ENCODE data around the gene DGCR8. TPM values are rescaled to one million over a fixed set of nuclear protein-coding genes. Genes with fewer than 3 reads are reported as not detected.
"Not testable (repeated sequence)": the region's sequence is repeated elsewhere in the genome, so short reads cannot be mapped to it uniquely, and the experiment has no call there.

DGCR8 gene
- total and polyA plus RNA-seq, 10 donors, result 7.8 to 62.7 (median 31.4) TPM

DNA sequence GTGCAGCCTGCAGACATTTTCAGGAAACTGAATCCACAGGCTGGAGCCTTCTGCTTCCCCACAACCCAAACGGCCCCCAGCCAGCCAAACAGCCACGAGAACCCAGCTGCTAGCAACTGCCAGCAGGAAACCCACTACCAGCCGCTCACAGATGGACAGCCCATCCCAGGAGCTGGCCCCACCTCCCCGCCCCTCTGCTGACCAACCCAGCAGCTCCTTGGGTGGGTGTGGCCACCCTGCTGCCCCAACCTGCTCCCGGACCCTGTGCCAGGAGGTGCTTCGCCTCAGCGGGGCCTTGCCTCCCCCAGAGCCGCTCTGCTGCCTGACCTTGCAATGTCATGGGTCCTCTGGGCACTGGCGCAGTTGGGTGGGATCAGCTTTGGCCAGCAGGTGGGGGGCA is 79.0 kb downstream of the DGCR8 start:
- WGBS, 5 donors, result 19 to 51% (median 28%) methylated on average over 7 to 9 of the region's 9 CpGs

DNA sequence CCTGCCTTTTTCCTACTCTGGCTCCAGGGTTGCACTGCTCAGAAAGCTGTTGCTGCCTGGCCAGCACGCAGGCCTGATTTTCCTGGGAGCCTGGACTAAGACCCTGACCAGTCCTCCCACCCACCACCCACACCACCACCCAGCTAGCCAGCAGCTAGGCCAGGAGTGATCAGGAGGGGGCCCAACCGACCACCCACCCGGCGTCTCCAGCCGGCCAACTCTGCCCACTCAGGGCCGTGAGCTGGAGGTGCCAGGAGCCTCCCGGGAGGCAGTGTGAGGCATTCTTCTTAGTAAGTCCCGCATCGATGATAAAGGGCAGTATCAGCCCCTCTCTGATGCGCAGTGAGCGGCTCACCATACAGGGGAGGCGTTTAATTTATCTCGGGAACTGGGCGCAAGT is 79.5 kb downstream of the DGCR8 start:
- H3K4me3 ChIP-seq, H3K27ac ChIP-seq, H3K9me3 ChIP-seq, H3K36me3 ChIP-seq, DNase-seq: not testable (repeated sequence)
- intact Hi-C loops (cut with DNase I; ENCODE audit: low total_unique reads), result loop anchor here (5.0 kb wide), 1 partner anchor 108 kb away; the partner anchor contains the start of gene RTN4R
- peaks cover 4 to 29% (median 21%) of the 10 kb centered on the region in 6 donors for H3K4me1 ChIP-seq
- 64 to 92% (median 67%) methylated on average over 6 to 13 of the region's 14 CpGs for WGBS, 5 donors
- peaks cover 0 to 55% (median 0%) of the 10 kb centered on the region in 7 donors for H3K27me3 ChIP-seq (replicated peaks in 1 of 7)

More for the DNA sequence above, 79.0 kb downstream of the DGCR8 start:
- TF ChIP-seq POLR2A (IDR thresholded peaks at IDR 0.05) (no peak), POLR2AphosphoS5 (IDR thresholded peaks at IDR 0.05) (no peak)
- TF ChIP-seq, protein P1, sequence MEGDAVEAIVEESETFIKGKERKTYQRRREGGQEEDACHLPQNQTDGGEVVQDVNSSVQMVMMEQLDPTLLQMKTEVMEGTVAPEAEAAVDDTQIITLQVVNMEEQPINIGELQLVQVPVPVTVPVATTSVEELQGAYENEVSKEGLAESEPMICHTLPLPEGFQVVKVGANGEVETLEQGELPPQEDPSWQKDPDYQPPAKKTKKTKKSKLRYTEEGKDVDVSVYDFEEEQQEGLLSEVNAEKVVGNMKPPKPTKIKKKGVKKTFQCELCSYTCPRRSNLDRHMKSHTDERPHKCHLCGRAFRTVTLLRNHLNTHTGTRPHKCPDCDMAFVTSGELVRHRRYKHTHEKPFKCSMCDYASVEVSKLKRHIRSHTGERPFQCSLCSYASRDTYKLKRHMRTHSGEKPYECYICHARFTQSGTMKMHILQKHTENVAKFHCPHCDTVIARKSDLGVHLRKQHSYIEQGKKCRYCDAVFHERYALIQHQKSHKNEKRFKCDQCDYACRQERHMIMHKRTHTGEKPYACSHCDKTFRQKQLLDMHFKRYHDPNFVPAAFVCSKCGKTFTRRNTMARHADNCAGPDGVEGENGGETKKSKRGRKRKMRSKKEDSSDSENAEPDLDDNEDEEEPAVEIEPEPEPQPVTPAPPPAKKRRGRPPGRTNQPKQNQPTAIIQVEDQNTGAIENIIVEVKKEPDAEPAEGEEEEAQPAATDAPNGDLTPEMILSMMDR (IDR thresholded peaks at IDR 0.05 in 8 of 11, conservative IDR thresholded peaks at IDR 0.05 in 3 of 11), result no peak
- Histone ChIP-seq H3K27ac (no peak overlapping the region), H3K4me1 (peaks cover 4 to 34% (median 22%) of the 10 kb centered on the region in 6 donors), H3K9me3 (no peaks in the 10 kb centered on the region), H3K36me3 (no peaks in the 10 kb centered on the region), H3K27me3 (replicated peaks in 1 of 7) (peaks cover 0 to 58% (median 0%) of the 10 kb centered on the region in 7 donors), H3K4me3 (no peak overlapping the region)
- DNase-seq, result no peak
- intact Hi-C loops (cut with DNase I; ENCODE audit: low total_unique reads), result loop anchor here (5.0 kb wide), 1 partner anchor 108 kb away; the partner anchor contains the start of gene RTN4R

DNA sequence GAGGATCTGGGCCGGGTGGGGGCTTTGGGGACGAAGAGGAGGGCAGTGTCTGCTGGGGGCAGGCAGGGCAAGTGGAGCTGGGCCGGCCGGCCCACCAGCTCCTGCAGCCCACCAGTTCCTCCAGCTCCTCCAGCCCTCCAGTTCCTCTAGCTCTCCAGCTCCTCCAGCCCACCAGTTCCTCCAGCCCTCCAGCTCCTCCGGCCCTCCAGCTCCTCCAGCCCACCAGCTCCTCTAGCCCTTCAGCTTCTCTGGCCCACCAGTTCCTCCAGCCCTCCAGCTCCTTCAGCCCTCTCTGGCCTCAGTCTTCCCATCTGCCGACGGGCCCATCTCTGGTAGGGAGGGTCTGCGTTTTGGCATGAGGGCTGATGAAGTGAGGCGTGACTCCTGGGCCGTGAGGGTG is 80.0 kb downstream of the DGCR8 start:
- Histone ChIP-seq H3K9me3 (no peaks in the 10 kb centered on the region), H3K27me3 (replicated peaks in 1 of 7) (peaks cover 0 to 50% (median 0%) of the 10 kb centered on the region in 7 donors), H3K27ac (no peak overlapping the region), H3K36me3 (no peaks in the 10 kb centered on the region), H3K4me3 (no peak overlapping the region), H3K4me1 (peaks cover 4 to 24% (median 18%) of the 10 kb centered on the region in 6 donors)
- intact Hi-C loops (cut with DNase I; ENCODE audit: low total_unique reads), result no loop called here
- no peak for TF ChIP-seq POLR2AphosphoS5 (IDR thresholded peaks at IDR 0.05)
- TF ChIP-seq, protein P1 (IDR thresholded peaks at IDR 0.05 in 8 of 11, conservative IDR thresholded peaks at IDR 0.05 in 3 of 11), result no peak
- TF ChIP-seq POLR2A (IDR thresholded peaks at IDR 0.05), result no peak
- WGBS, 5 donors, result 71 to 84% (median 82%) methylated on average over 10 of the region's 10 CpGs
- DNase-seq, result no peak

Small RNAs within 50 kb of the gene (microRNA-seq; reads per million reads assigned to microRNA genes)
- gene MIR185, result 347 to 2,568 (median 1,772) reads per million in 3 donors
- 0 to 0.36 (median 0) reads per million in 3 donors for gene MIR6816

Small RNAs within 50 kb of the gene (small RNA-seq; reads per million reads assigned to genes)
- gene MIR185 (3.5 to 9.0 (median 5.3) reads per million in 4 donors), gene MIR6816 (0 reads per million in 4 donors), gene RF00017 (0 reads per million in 4 donors), gene RF00599 (0 reads per million in 4 donors)

Other genes starting within 250 kb of the DGCR8 start
- 1 to 10 TPM; 5.7 to 8.1 (median 7.9) TPM for gene GNB1L, start 225.4 kb upstream of the DGCR8 start, total RNA-seq
- 10 to 100 TPM in 2 of 3 donors, 1 to 10 TPM in 1; 7.7 to 10.4 (median 10.1) TPM for gene GNB1L, start 225.4 kb upstream of the DGCR8 start, polyA plus RNA-seq
- 10 to 100 TPM; 17.0 to 22.9 (median 18.8) TPM for gene RTL10, start 225.4 kb upstream of the DGCR8 start, total RNA-seq
- gene RTL10, start 225.4 kb upstream of the DGCR8 start, polyA plus RNA-seq, result 10 to 100 TPM in 2 of 3 donors, 1 to 10 TPM in 1; 8.3 to 13.4 (median 10.8) TPM
- 100 to 1,000 TPM in 5 of 7 donors, 10 to 100 TPM in 2; 86.4 to 216 (median 116) TPM for gene COMT, start 138.5 kb upstream of the DGCR8 start, total RNA-seq
- 10 to 100 TPM; 63.5 to 98.0 (median 86.1) TPM for gene COMT, start 138.5 kb upstream of the DGCR8 start, polyA plus RNA-seq
- 10 to 100 TPM; 21.6 to 44.8 (median 34.9) TPM for gene TXNRD2, start 138.4 kb upstream of the DGCR8 start, total RNA-seq
- gene TXNRD2, start 138.4 kb upstream of the DGCR8 start, polyA plus RNA-seq, result 10 to 100 TPM; 23.3 to 45.9 (median 45.0) TPM
- gene ARVCF, start 63.4 kb upstream of the DGCR8 start, total RNA-seq, result 10 to 100 TPM; 18.1 to 96.7 (median 29.5) TPM
- 10 to 100 TPM in 2 of 3 donors, 1 to 10 TPM in 1; 9.4 to 42.5 (median 10.4) TPM for gene ARVCF, start 63.4 kb upstream of the DGCR8 start, polyA plus RNA-seq
- gene TANGO2, start 59.1 kb upstream of the DGCR8 start, total RNA-seq, result 10 to 100 TPM; 35.9 to 72.2 (median 57.2) TPM
- 10 to 100 TPM; 18.7 to 30.9 (median 21.6) TPM for gene TANGO2, start 59.1 kb upstream of the DGCR8 start, polyA plus RNA-seq
- 100 to 1,000 TPM in 3 of 7 donors, 10 to 100 TPM in 4; 56.7 to 111 (median 88.5) TPM for gene RANBP1, start 35.9 kb downstream of the DGCR8 start, total RNA-seq
- 100 to 1,000 TPM in 2 of 3 donors, 10 to 100 TPM in 1; 52.6 to 106 (median 101) TPM for gene RANBP1, start 35.9 kb downstream of the DGCR8 start, polyA plus RNA-seq
- 10 to 100 TPM; 70.4 to 89.8 (median 79.3) TPM for gene TRMT2A, start 37.0 kb downstream of the DGCR8 start, total RNA-seq
- gene TRMT2A, start 37.0 kb downstream of the DGCR8 start, polyA plus RNA-seq, result 100 to 1,000 TPM in 2 of 3 donors, 10 to 100 TPM in 1; 75.1 to 142 (median 132) TPM
- 10 to 100 TPM; 24.3 to 71.5 (median 57.5) TPM for gene ZDHHC8, start 51.6 kb downstream of the DGCR8 start, total RNA-seq
- gene ZDHHC8, start 51.6 kb downstream of the DGCR8 start, polyA plus RNA-seq, result 10 to 100 TPM; 12.7 to 37.8 (median 21.4) TPM
- 1 to 10 TPM in 4 of 7 donors, under 1 TPM in 2, not detected in 1; 0.69 to 7.6 (median 1.8) TPM for gene CCDC188, start 70.8 kb downstream of the DGCR8 start, total RNA-seq
- 1 to 10 TPM in 2 of 3 donors, under 1 TPM in 1; 0.29 to 6.1 (median 1.7) TPM for gene CCDC188, start 70.8 kb downstream of the DGCR8 start, polyA plus RNA-seq
- gene RTN4R, start 188.1 kb downstream of the DGCR8 start, total RNA-seq, result 10 to 100 TPM in 2 of 7 donors, 1 to 10 TPM in 5; 4.5 to 11.8 (median 7.0) TPM
- gene RTN4R, start 188.1 kb downstream of the DGCR8 start, polyA plus RNA-seq, result 1 to 10 TPM; 1.5 to 6.5 (median 2.8) TPM
- 10 to 100 TPM; 25.6 to 49.9 (median 32.4) TPM for gene DGCR6L, start 239.8 kb downstream of the DGCR8 start, total RNA-seq
- 10 to 100 TPM; 50.0 to 70.0 (median 66.1) TPM for gene DGCR6L, start 239.8 kb downstream of the DGCR8 start, polyA plus RNA-seq

Data from spleen (tissue), 11 donors.